NCI-H2227 (cell line): ENCODE measurements around the gene HEATR5B.
"Not testable (repeated sequence)": the region's sequence is repeated elsewhere in the genome, so short reads cannot be mapped to it uniquely, and the experiment has no call there.

Experiments used
- DNase-seq: peaks from one replicate; lab custom pipeline; 2025; ENCODE audit not compliant: unreplicated experiment; lab: John Stamatoyannopoulos, UW

HEATR5B gene

DNA sequence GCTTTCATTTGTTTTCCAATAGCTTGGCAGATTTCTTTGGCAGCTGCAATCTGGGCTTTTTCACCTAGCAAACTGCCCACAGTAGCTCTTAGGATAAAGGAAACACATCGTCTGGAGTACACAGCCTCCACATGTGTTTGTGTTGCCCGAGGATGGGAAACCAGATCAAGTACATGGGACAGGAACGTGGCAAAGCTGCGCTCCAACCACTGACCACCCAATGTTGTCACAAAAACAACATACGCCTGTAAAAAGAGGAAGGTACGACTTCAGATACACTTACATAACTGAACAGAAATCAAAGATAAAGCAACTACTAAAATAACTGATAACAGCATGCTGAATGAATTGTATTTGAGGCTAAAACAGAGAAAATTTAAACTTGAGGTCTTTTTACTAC lies 15.5 kb downstream of the HEATR5B start:
- DNase-seq: no peak

GRCh38 chr2:37061776-37062175 lies 22.4 kb downstream of the HEATR5B start:
- no peak for DNase-seq

DNA sequence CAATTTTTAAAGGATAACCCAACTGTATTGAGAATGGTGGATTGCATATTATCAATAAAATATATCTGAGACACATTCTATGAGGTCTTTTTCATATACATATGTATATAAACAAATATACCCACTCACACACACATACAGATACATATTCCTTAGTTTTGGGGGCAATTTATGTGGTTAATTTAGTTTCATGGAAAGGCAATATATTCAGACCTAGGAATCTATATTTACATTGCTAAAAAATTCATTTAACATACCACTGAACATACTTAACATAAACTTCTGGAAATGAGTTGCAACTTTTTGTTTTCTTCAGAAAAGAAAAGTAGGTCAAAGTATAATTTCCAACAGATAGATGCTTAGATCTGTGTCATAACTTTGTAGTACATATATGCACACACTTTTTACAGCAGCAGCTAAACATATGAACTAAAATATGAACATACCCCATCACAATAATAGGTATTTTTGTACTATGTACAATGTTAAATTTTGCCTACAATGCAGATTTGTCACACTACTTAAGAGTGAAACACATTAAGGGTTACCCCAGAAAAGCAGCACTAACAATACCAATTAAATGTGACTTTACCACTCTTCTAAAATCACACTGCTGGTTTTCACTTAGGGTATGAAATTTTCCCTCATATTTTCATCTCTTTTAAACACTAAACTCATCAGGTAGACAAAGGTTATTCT lies 23.0 kb downstream of the HEATR5B start:
- no peak for DNase-seq

DNA sequence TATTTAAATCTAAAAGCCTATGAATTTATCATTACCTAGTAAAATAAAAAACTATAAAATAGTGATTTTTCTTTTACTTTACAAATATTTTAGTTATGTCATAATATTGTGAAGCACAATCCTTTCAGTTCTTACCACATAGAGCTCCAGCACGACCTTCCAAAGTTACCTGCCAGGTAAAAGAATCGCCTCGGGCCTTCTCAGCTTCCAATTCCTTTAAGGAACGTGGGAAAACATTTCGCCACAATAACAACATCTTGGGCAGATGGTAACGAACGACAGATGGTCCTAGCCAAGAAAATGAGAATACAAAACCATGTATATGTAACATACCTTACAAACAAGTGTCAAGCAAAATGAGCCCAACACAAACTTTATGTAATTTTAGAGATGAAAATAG lies 23.7 kb downstream of the HEATR5B start:
- no peak for DNase-seq

DNA sequence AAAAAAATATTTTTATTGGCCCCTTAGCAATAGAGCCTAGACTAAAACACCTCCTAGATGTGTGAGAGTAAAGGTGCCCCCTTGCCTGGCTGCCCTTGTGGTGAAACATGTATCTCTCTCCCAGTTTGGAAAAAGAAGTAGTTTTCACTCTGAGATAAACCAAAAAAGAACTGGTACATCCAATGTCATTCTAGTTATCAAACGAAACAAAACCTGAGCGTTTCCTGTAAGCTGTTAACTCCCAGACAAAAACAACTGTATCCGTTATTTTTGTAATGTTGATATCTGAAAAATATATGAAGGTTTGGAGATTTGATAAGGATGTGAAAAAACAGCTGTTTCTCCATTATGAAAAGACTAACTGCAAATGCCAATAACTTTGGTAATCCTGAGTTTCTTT lies 24.3 kb downstream of the HEATR5B start:
- DNase-seq: no peak

- DNase-seq: no peak
Observed at GRCh38 chr2:37052600-37053332, 31.4 kb downstream of the HEATR5B start.

DNA sequence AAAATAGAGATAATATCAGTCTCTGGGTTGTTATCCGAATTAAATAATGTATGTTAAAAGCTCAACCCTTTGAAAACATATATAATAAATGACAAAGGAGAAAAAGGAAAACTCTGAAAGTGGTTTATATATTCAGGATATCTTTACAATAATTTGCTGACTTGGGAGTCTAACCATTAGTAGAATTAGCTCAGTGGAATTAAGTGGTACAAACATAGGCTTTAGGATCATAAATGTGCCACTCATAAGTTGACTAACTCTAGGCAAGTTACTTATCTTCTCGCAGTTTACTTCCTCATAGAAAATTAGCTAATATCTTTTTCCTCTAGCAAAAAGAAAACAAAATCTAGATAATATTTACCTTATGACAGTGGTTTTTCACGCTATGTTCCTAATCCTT lies 44.6 kb downstream of the HEATR5B start:
- no peak for DNase-seq

GRCh38 chr2:37037771-37038170 lies 46.4 kb downstream of the HEATR5B start:
- no peak for DNase-seq

DNA sequence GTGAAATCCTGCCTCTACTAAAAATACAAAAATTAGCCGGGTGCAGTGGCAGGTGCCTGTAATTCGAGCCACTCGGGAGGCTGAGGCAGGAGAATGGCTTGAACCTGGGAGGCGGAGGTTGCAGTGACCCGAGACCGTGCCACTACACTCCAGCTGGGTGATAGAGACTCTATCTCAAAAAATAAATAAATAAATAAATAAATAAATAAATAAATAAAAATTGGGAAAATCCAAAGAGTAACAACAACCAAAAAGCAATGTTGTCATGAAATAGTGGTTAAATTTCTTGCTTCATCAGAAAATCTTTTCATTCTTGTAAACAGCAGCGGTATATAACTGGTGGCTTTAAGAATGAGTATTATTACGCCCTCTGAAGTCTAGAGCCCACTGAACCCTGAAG lies 54.4 kb downstream of the HEATR5B start:
- DNase-seq: no peak

DNA sequence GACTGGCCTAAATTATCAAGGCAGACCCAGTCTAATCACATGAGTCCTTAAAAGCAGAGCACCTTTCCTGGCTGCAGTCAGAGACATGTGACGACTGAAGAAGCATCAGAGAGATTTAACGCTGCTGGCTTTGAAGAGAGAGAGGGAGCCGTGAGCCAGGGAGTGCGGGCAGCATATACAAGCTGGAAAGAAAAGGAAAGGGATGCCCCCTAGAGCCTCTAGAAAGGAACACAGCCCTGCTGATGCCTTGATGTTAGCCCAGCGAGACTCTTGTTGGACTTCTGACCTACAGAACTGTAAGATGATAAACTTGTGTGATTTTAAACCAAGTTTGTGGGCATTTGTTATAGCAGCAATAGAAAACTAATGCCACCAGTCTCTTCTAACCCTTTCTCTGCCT lies 58.1 kb downstream of the HEATR5B start:
- no peak for DNase-seq

DNA sequence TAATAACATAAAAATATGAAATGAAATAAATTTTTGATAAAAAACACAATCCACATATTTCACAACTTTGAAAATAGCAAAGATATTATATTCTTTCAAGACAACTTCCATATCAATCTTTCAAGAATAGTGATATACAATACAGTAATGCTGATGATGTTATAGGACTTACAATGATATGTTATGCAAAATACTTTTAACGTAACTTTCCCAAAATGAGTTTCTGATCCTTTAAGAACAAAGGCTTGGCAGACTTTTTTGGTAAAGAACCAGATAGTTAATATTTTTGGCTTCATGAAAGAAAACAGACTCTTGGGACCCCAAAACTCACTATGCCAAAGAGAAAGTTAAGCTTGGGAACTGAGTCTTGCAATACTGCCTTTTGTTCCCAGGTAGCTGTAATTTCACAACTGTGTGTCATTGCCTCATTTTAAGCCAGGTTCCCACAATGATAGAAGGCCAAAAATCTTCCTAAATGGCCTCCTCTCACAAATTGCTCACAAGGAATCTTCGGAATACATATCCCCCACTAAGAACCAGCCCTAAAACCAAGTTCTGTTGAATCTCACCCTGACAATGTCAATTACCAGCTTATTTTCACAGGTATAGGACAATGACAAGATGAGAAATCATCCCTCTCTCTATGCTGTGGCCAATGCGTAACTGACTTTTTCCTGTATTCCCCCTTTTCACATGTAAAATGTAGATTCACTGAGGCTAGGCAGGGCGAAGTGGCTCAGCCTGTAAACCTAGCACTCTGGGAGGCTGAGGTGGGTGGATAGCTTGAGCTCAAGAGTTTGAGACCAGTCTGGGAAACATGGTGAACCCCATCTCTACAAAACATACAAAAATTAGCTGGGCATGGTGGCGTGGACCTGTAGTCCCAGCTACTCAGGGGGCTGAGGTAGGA lies 63.0 kb downstream of the HEATR5B start:
- no peak for DNase-seq

- DNase-seq: no peak
Observed at GRCh38 chr2:37020212-37020886, 63.8 kb downstream of the HEATR5B start.

GRCh38 chr2:37013315-37013641 lies 70.9 kb downstream of the HEATR5B start:
- no peak for DNase-seq

GRCh38 chr2:37011130-37011529 lies 73.0 kb downstream of the HEATR5B start:
- DNase-seq: no peak

DNA sequence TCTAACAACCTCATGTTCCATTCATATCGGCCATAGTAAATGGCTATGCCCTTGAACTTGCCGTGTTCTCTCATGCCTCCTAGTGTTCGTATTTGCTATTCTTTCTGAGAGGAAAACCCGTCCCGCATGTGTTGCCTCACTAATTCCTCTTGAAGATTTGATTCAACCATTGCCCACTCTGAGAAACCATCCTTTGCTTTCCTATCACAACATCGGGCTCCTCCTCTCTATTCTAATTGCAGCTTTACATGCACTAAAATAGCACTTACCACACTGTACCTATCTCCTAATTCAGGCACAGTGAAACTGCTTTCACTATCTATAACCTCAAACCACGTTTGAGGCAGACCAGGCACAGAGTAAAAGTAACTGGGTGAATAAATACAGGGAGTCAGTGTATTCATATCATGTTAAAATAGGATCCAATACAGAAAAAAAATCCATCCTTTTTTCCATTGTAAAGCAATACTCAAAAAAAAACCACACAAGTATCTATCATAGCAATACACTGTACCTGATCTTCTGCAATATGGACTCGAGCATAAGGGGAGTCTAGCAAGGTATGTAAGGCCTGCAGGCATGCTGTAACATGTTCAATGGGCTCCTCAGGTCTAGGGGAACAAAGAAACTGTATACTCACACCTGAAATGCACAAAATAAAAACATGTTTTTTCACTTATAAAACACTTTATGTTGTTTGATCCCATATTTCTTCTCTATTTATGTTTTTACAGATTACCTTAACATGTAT lies 78.9 kb downstream of the HEATR5B start:
- DNase-seq: peak; percentile 6

- DNase-seq: no peak
Observed at GRCh38 chr2:37000988-37001556, 83.1 kb downstream of the HEATR5B start.

GRCh38 chr2:37000318-37000717 lies 83.9 kb downstream of the HEATR5B start:
- DNase-seq: no peak

GRCh38 chr2:36999416-36999815 lies 84.8 kb downstream of the HEATR5B start:
- DNase-seq: not testable (repeated sequence)

DNA sequence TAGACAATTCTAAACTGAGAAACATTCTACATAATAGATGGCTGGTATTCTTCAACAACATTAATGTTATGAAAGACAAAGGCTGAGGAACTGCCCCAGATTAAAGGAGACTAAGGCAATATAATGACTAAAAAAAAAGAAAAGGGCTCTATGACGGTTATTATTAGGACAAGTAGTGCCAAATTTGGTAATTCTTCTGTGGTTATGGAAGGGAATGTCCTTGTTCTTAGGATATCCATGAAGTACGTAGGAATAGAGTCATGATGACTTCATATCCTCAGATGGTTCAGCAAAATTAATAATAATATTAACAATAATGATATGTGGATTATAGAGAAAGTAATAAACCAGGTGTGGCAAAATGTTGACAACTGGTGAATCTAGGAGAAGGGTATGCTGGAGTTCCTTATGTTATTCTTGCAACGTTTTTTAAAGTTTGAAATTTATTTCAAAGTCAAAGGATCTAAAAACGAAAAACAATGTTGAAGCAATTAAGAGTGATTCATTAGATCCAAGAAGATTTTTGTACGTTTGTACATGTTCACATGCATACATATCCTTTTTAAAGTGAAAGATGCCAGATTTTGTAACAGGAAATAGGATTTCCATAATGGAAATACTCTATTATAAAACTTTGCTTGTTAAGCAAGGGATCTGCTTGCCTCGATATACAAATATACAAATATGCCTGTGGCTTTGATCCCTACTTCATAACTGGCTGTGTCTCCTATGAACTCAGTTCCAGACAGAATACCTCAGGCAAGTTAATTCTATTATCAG lies 90.1 kb downstream of the HEATR5B start:
- DNase-seq: no peak
